ENCODE data around the gene PRDM8. TPM values are rescaled to one million over a fixed set of nuclear protein-coding genes. Genes with fewer than 3 reads are reported as not detected.

The PRDM8 gene
- total RNA-seq, 2 experiments from 2014 or later = 18.9 to 21.9 TPM

DNA sequence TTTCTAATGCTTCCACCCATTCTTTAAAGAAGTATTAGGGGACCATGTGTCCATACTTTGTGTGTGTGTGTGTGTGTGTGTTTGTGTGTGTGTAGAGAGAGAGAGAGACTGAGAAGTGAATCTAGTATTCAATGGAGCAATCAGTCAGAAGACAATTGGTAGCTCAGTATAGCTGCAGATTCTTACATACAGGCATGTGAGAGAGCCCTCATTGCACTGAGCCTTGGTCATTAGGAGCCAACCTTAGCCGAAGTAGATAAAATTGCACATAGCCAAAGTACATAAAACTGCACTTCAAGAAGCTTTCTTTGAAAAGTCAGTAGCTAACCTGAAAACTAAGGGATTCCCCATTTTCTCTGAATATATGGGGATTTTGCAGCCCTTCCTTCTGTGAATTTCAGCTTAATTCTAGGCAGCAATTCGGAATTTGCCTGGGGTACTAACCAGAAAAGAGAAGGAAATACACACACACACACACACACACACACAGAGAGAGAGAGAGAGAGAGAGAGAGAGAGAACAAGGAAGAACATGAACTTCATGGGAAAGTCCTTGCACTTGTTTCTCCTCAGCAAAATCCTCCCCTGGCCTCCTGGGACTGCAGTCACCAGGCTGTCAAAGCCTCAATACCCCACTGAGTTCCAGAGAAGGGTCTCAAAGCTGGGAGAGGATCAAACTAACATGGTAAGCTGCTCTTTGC, 1.7 kb upstream of the PRDM8 start:
- Mint-ChIP-seq H3K4me1 (peaks cover 18% of the 10 kb centered on the region), H3K27me3 (peaks cover 14% of the 10 kb centered on the region), H3K4me3 (no peak overlapping the region), H3K9me3 (no peaks in the 10 kb centered on the region), H3K27ac (no peak overlapping the region), H3K36me3 (ENCODE audit: low read depth) (peaks cover 67% of the 10 kb centered on the region)
- CTCF ChIA-PET = interaction anchor here (0.6 to 8.9 kb wide), 8 partner anchors 10 to 1309 kb away, joined by 3 to 135 read pairs (median 3); no protein-coding TSS in a partner anchor
- DNase-seq = no peak
- POLR2A ChIA-PET = interaction anchor here (1.1 to 2.2 kb wide), 2 partner anchors 7 to 11 kb away, joined by 6 to 10 read pairs; no protein-coding TSS in a partner anchor

DNA sequence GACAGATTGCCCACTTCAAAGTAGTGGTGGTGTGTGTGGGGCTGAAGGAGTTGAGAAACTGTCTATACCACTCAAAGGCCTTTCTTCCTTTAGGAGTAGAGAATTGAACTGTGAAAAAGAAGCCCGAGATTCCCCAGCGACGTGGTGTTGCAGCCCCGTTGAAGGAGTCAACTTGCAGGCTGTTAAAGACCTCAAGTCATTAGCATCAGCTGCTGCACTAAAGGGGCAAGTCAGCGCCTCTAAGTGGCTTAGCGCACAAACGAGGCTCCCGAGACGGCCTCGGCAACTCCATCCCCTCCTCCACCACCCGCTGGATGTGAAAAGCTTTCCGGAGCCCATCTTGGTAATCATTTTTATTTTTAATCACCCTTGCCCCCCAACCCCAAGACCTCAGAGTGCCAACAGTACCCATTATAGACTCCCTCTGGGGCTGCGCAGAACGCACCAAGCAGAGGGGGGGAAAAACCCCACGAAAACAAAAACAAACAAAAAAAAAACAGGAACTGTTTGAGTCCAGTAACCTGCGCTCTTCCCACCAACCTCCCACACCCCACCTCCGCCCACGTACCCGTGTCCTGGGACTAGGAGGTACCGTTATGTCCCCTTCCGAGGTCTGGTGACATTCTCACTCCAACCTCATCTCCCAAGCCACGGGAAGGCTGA, 913 bp upstream of the PRDM8 start:
- ChIA-PET CTCF (interaction anchor here (1.0 to 8.9 kb wide), 7 partner anchors 9 to 1244 kb away, joined by 3 to 135 read pairs (median 3); no protein-coding TSS in a partner anchor), POLR2A (interaction anchor here (0.9 to 2.2 kb wide), 6 partner anchors 8 to 138 kb away, joined by 4 to 10 read pairs (median 6); partner anchors contain the start of gene ANTXR2)
- Mint-ChIP-seq H3K4me3 (peak overlapping the region; percentile 10), H3K27ac (no peak overlapping the region), H3K9me3 (no peaks in the 10 kb centered on the region), H3K27me3 (peaks cover 14% of the 10 kb centered on the region), H3K4me1 (peaks cover 23% of the 10 kb centered on the region), H3K36me3 (ENCODE audit: low read depth) (peaks cover 69% of the 10 kb centered on the region)
- no peak for DNase-seq

DNA sequence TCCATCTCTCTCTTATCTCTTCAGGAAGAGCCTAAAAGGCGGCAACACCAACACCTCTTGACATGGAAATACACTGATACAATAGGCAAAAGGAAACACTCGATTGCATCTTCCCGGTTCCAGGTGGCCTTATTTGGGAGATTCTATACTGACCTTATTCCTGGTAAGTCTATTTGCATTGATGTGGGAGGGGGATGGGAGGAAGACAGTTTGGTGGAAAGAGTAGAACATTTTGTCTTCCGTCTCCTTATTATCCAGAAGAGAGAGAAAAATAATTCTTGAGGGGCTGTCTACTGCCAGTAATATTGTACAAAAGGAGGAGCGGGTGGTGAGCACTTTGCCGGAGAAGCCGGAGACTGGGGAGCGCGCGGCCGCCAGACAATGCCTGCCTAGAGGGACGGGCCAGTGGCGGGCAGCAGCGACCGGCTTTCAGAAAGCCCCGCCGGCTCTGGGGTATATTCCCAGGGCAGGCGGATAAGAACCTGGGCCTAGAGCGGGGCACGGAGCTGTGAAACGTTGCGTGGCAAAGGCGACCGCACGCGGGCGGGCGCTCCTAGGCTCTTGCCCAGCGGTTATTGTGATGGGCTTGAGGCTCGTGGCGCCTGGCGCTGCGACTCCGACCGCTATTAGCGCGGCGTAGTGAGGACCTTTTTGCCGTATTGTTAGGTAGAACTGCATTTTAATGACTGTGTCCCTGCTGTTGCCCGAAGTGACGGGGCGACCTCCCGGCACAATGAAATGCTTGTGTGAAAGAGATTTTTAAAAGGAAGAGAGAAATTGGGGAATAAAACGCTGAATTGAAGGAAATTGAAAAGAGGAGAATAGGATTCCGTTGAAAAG, 518 bp downstream of the PRDM8 start:
- no peak overlapping the region for H3K27ac Mint-ChIP-seq
- ChIA-PET CTCF (interaction anchor here (2.6 to 8.9 kb wide), 2 partner anchors 13 to 72 kb away, joined by 18 to 135 read pairs; no protein-coding TSS in a partner anchor), POLR2A (interaction anchor here (1.0 to 6.0 kb wide), 5 partner anchors 11 to 140 kb away, joined by 4 to 70 read pairs (median 7); no protein-coding TSS in a partner anchor)
- H3K4me1 Mint-ChIP-seq = peaks cover 28% of the 10 kb centered on the region
- peaks cover 14% of the 10 kb centered on the region for H3K27me3 Mint-ChIP-seq
- peaks cover 62% of the 10 kb centered on the region for H3K36me3 Mint-ChIP-seq (ENCODE audit: low read depth)
- H3K4me3 Mint-ChIP-seq = peak overlapping the region; percentile 57
- no peak for DNase-seq
- no peaks in the 10 kb centered on the region for H3K9me3 Mint-ChIP-seq

DNA sequence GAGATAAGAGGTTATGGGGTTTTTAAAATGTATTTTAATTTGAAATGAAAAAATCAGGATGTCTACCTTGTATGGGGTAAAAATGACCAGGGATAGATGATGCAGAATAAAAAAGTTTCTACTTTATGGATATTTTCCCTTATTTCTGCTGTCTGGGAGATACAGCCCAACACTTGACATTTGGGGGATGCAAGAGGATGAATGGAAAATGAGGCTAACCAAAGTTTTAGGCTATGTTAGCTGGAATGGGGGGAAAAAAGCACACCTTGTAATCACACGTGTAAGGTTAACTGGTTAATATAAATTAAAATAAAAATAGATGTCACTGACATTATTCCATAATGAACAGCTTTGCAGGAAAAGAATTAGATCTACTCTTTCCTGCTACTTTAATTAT, 1.1 kb downstream of the PRDM8 start:
- peaks cover 16% of the 10 kb centered on the region for H3K27me3 Mint-ChIP-seq

DNA sequence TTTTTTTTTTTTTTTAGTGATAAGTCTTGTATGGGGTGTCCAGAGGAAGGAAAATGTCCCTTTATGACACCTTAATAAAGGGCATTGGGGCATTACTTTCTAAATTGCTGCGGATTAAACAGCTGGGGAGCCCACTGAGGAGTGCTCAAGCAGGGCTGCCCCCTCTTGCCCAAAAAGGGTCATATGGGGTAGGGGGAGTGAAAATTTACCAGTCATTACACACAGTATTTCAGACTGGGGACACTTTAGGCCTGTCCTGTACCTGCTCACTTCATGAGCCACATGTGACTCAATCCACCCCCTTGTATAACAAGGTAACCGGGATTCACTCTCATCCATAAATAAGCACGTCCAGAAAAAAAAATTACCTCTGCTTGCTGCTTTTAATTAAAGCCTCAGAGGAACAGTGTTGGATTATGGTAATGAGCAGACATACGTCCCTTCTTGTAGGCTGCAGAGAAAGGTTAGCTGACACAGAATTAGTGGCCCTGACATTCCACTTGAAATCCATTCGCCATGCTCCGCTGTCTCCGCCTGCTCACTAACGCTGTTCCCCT, 1.8 kb downstream of the PRDM8 start:
- Mint-ChIP-seq H3K27ac (no peak overlapping the region), H3K36me3 (ENCODE audit: low read depth) (peaks cover 54% of the 10 kb centered on the region), H3K4me1 (peaks cover 34% of the 10 kb centered on the region), H3K27me3 (peaks cover 16% of the 10 kb centered on the region), H3K4me3 (no peak overlapping the region), H3K9me3 (no peaks in the 10 kb centered on the region)
- ChIA-PET CTCF (interaction anchor here (0.9 to 8.9 kb wide), 5 partner anchors 13 to 73 kb away, joined by 3 to 135 read pairs (median 5); no protein-coding TSS in a partner anchor), POLR2A (interaction anchor here (0.9 to 6.0 kb wide), 3 partner anchors 15 to 126 kb away, joined by 3 to 70 read pairs (median 8); partner anchors contain the start of gene ANTXR2)
- no peak for DNase-seq

More for the DNA sequence above, 1.1 kb downstream of the PRDM8 start:
- peaks cover 31% of the 10 kb centered on the region for H3K4me1 Mint-ChIP-seq
- H3K4me3 Mint-ChIP-seq = no peak overlapping the region
- peaks cover 61% of the 10 kb centered on the region for H3K36me3 Mint-ChIP-seq (ENCODE audit: low read depth)
- ChIA-PET POLR2A (interaction anchor here (6.0 kb wide), 1 partner anchor 14 kb away, joined by 70 read pairs; no protein-coding TSS in a partner anchor), CTCF (interaction anchor here (0.9 to 8.9 kb wide), 4 partner anchors 13 to 72 kb away, joined by 3 to 135 read pairs (median 4); no protein-coding TSS in a partner anchor)
- H3K9me3 Mint-ChIP-seq = no peaks in the 10 kb centered on the region
- H3K27ac Mint-ChIP-seq = no peak overlapping the region
- no peak for DNase-seq

DNA sequence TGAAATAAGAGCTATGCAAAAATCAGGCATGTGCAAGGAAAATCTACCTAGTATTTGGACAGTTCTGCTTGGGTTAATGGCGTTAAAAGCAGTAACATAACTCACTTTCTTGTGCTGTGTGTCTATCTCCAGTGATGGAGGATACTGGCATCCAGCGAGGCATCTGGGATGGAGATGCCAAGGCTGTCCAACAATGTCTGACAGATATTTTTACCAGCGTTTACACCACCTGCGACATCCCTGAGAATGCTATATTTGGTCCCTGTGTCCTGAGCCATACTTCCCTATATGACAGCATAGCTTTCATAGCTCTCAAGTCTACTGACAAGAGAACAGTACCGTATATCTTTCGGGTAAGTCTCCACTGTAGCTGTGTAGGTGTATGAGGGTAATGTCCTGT, 2.6 kb downstream of the PRDM8 start:
- Mint-ChIP-seq H3K36me3 (ENCODE audit: low read depth) (peaks cover 54% of the 10 kb centered on the region), H3K27ac (no peak overlapping the region), H3K4me1 (peaks cover 38% of the 10 kb centered on the region), H3K9me3 (no peaks in the 10 kb centered on the region), H3K4me3 (no peak overlapping the region), H3K27me3 (peaks cover 16% of the 10 kb centered on the region)
- DNase-seq = no peak
- CTCF ChIA-PET = interaction anchor here (1.4 to 8.9 kb wide), 4 partner anchors 13 to 74 kb away, joined by 3 to 135 read pairs (median 6); no protein-coding TSS in a partner anchor
- POLR2A ChIA-PET = interaction anchor here (0.9 to 6.0 kb wide), 5 partner anchors 10 to 127 kb away, joined by 3 to 70 read pairs (median 4); partner anchors contain the start of gene ANTXR2

DNA sequence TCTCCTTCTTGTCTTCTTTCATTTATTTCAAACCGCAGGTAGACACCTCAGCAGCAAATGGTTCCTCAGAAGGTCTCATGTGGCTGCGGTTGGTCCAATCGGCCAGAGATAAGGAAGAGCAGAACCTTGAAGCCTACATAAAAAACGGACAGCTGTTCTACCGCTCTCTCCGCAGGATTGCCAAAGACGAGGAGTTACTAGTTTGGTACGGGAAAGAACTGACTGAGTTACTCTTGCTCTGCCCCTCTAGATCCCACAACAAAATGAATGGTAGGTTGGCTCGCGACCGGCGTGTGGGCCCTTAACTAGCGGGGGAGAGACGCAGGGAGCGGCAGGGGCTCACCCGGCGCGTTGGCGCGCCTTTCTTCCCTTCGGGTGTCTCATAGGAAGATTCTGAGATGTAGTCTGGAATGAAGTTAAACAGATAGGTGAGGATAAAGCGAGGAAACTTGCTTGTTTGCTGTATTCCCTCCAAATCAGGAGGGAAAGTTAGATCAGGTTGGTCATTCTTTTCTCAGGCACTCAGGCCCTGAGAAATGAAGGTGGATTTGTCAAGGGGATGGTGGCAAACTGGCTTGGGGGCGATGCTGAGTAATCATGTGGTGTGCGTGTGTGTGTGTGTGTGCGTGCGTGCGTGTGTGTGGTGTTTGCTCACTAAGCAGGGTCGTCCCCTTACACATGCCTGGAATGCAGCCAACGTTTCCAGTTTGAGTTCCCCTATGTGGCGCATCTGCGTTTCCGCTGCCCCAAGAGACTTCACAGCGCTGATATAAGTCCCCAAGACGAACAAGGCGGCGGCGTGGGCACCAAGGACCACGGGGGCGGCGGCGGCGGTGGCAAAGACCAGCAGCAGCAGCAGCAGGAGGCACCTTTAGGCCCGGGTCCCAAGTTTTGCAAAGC, 4.2 kb downstream of the PRDM8 start:
- Mint-ChIP-seq H3K36me3 (ENCODE audit: low read depth) (peaks cover 39% of the 10 kb centered on the region), H3K27me3 (peaks cover 11% of the 10 kb centered on the region), H3K27ac (peak overlapping the region; percentile 58), H3K4me1 (peaks cover 29% of the 10 kb centered on the region), H3K4me3 (peak overlapping the region; percentile 76), H3K9me3 (no peaks in the 10 kb centered on the region)
- DNase-seq = no peak
- ChIA-PET POLR2A (interaction anchor here (0.7 to 6.0 kb wide), 12 partner anchors 17 to 275 kb away, joined by 3 to 70 read pairs (median 6); partner anchors contain the start of gene ANTXR2), CTCF (interaction anchor here (0.7 to 8.9 kb wide), 24 partner anchors 11 to 1263 kb away, joined by 3 to 135 read pairs (median 7); partner anchors contain the start of genes ANTXR2 and PAQR3)

DNA sequence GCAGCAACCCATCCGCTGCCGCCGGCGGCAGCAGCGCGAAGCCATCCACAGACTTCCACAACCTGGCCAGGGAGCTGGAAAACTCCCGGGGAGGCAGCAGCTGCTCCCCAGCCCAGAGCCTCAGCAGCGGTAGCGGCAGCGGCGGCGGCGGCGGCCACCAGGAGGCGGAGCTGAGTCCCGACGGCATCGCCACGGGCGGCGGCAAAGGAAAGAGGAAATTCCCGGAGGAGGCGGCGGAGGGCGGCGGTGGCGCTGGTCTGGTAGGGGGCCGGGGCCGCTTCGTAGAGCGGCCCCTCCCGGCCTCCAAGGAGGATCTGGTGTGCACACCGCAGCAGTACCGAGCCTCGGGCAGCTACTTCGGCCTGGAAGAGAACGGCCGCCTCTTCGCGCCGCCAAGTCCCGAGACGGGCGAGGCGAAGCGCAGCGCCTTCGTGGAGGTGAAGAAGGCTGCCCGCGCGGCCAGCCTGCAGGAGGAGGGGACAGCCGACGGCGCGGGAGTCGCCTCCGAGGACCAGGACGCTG, 4.9 kb downstream of the PRDM8 start:
- ChIA-PET POLR2A (interaction anchor here (0.7 to 6.0 kb wide), 20 partner anchors 10 to 1263 kb away, joined by 3 to 70 read pairs (median 4); partner anchors contain the start of genes ANTXR2 and PAQR3), CTCF (interaction anchor here (0.6 to 8.9 kb wide), 29 partner anchors 11 to 1263 kb away, joined by 3 to 135 read pairs (median 5); partner anchors contain the start of genes ANTXR2 and PAQR3)
- peaks cover 11% of the 10 kb centered on the region for H3K27me3 Mint-ChIP-seq
- no peaks in the 10 kb centered on the region for H3K9me3 Mint-ChIP-seq
- peak overlapping the region; percentile 67 for H3K27ac Mint-ChIP-seq
- H3K36me3 Mint-ChIP-seq (ENCODE audit: low read depth) = peaks cover 33% of the 10 kb centered on the region
- H3K4me3 Mint-ChIP-seq = peak overlapping the region; percentile 76
- peak; percentile 80 for DNase-seq
- peaks cover 28% of the 10 kb centered on the region for H3K4me1 Mint-ChIP-seq

DNA sequence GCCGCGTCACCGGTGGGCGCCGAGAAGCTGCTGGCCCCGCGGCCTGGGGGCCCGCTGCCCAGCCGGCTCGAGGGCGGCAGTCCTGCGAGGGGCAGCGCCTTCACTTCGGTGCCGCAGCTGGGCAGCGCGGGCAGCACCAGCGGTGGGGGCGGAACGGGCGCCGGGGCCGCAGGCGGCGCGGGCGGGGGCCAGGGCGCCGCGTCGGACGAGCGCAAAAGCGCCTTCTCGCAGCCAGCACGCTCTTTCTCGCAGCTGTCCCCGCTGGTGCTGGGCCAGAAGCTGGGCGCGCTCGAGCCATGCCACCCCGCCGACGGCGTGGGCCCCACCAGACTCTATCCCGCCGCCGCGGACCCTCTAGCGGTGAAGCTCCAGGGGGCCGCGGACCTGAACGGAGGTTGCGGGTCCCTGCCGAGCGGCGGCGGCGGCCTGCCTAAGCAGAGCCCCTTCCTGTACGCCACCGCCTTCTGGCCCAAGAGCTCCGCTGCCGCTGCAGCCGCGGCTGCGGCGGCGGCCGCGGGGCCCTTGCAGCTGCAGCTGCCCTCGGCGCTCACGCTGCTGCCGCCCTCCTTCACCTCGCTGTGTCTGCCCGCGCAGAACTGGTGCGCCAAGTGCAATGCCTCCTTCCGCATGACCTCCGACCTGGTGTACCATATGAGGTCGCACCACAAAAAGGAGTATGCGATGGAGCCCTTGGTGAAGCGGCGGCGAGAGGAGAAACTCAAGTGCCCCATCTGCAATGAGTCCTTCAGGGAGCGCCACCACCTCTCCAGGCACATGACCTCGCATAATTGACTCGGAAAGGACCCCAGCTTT, 5.6 kb downstream of the PRDM8 start:
- Mint-ChIP-seq H3K4me1 (peaks cover 23% of the 10 kb centered on the region), H3K27ac (peak overlapping the region; percentile 92), H3K4me3 (peak overlapping the region; percentile 96), H3K27me3 (peaks cover 7% of the 10 kb centered on the region), H3K9me3 (no peaks in the 10 kb centered on the region), H3K36me3 (ENCODE audit: low read depth) (peaks cover 27% of the 10 kb centered on the region)
- CTCF ChIA-PET = interaction anchor here (0.6 to 8.9 kb wide), 29 partner anchors 10 to 1264 kb away, joined by 3 to 135 read pairs (median 5); partner anchors contain the start of genes ANTXR2 and PAQR3
- POLR2A ChIA-PET = interaction anchor here (0.7 to 6.0 kb wide), 23 partner anchors 9 to 1264 kb away, joined by 3 to 70 read pairs (median 4); partner anchors contain the start of genes ANTXR2 and PAQR3
- DNase-seq = peak; percentile 76

DNA sequence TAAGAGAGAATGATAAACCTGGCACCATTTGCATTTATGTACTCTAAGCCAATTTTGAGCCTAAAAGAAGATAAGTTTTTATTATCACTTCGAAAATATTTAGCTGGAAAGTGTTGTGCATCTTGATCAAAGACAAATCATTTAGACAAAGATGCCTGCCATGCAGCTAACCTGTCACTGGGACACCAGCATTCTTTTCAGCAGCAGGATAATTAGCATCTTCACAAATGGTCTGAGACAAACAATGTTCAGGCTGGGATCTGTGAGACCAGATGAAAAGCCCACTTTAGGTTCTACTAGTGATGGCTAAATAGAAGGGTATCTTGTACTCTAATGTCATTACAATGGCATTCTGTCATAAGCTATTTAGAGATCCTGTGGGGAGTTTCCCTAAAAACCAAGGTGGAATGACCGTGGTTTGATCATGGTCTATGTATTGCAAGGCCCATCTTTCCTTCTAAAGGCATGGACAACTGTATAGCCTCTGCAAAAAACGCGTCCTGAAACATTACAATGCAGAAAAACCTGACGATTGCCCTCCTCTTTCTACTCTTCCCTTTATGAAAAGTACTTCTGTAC, 7.2 kb downstream of the PRDM8 start:
- no peaks in the 10 kb centered on the region for H3K9me3 Mint-ChIP-seq
- H3K4me3 Mint-ChIP-seq = no peak overlapping the region

More for the DNA sequence above, 7.2 kb downstream of the PRDM8 start:
- CTCF ChIA-PET = interaction anchor here (0.6 kb wide), 1 partner anchor 224 kb away, joined by 3 read pairs; no protein-coding TSS in a partner anchor
- POLR2A ChIA-PET = interaction anchor here (1.3 to 3.1 kb wide), 3 partner anchors 21 to 132 kb away, joined by 3 to 38 read pairs (median 3); partner anchors contain the start of gene ANTXR2
- Mint-ChIP-seq H3K27me3 (peaks cover 2% of the 10 kb centered on the region), H3K27ac (no peak overlapping the region), H3K36me3 (ENCODE audit: low read depth) (peaks cover 22% of the 10 kb centered on the region), H3K4me1 (peaks cover 20% of the 10 kb centered on the region)
- no peak for DNase-seq

Measured in activated CD4-positive, alpha-beta memory T cell treated with anti-CD3 and anti-CD28 coated beads, Interleukin-2, amount 10 ng/mL, durations not matched to agents 7 days and 5 days (primary cell).